Natural killer cell (primary cell): ENCODE measurements around the gene DHX16. TPM values are rescaled to one million over a fixed set of nuclear protein-coding genes. Genes with fewer than 3 reads are reported as not detected.

Experiments
- ATAC-seq, 3 donors: fragments of 150-1000 bp in 2 of 3; fragments of 200-7000 bp in 1 of 3; cut with Tn5 transposase; 1 replicate in 1 of 3; 2 replicates in 2 of 3; pipeline ENCODE4 v1.10.0; 2021; ENCODE audit warnings: mild to moderate bottlenecking in 2 of 3, moderate library complexity in 2 of 3
- DNase-seq, 2 donors: peaks; one replicate each; pipeline versions ENCODE4 v3.0.0 to v3.0.0-alpha.2; 2013 to 2021; ENCODE audit warnings: mixed read lengths in 1 of 2
- H3K27ac ChIP-seq: one replicate; pipeline ENCODE4 v1.5.1; 2013; ENCODE audit warnings: mild to moderate bottlenecking, low read length
- H3K27me3 ChIP-seq: one replicate; pipeline ENCODE4 v1.6.1; 2013; ENCODE audit warnings: low read length; ENCODE audit not compliant: control insufficient read depth, insufficient read depth
- H3K36me3 ChIP-seq: one replicate; pipeline ENCODE4 v1.6.1; 2013; ENCODE audit warnings: low read length; ENCODE audit not compliant: control insufficient read depth, insufficient read depth
- H3K4me1 ChIP-seq: one replicate; pipeline ENCODE4 v1.6.1; 2013; ENCODE audit warnings: low read length; ENCODE audit not compliant: control insufficient read depth, insufficient read depth
- H3K4me3 ChIP-seq: one replicate; pipeline ENCODE4 v1.5.1; 2013; ENCODE audit warnings: low read length
- H3K9me3 ChIP-seq: one replicate; pipeline ENCODE4 v1.6.1; 2013; ENCODE audit warnings: low read length; ENCODE audit not compliant: control insufficient read depth, insufficient read depth
- H3K27ac Mint-ChIP-seq, 2 donors: one replicate each; pipeline ENCODE4 v1.8.0; 2022; ENCODE audit warnings: mild to moderate bottlenecking in 2 of 2, mixed read lengths in 2 of 2, moderate library complexity in 1 of 2
- H3K27me3 Mint-ChIP-seq, 2 donors: one replicate each; pipeline ENCODE4 v1.8.0; 2022; ENCODE audit warnings: low read depth in 2 of 2, mixed read lengths in 2 of 2
- H3K36me3 Mint-ChIP-seq: one replicate; pipeline ENCODE4 v1.8.0; 2022; ENCODE audit warnings: mixed read lengths
- H3K4me1 Mint-ChIP-seq, 2 donors: one replicate each; pipeline ENCODE4 v1.8.0; 2022; ENCODE audit warnings: mixed read lengths in 2 of 2
- H3K4me3 Mint-ChIP-seq: one replicate; pipeline ENCODE4 v1.8.0; 2022; ENCODE audit warnings: mild to moderate bottlenecking, moderate library complexity, mixed read lengths
- H3K9me3 Mint-ChIP-seq, 2 donors: one replicate each; pipeline ENCODE4 v1.8.0; 2022; ENCODE audit warnings: mixed read lengths in 2 of 2
- CTCF ChIP-seq: fragments of 200-600 bp; IDR thresholded peaks from one replicate; pipeline ENCODE4 v1.8.0; 2022; ENCODE audit warnings: antibody characterized with exemption
- WGBS: methylation state at CpG from one replicate; pipeline ENCODE4 v1.1.7; 2013; ENCODE audit warnings: missing lambda C conversion rate; ENCODE audit not compliant: insufficient coverage; 5-methylcytosine and 5-hydroxymethylcytosine counted together
- intact Hi-C: fragments of 100-400 bp; cut with micrococcal nuclease; formaldehyde crosslinking; loops from one replicate; pipeline ENCODE4 v1.14.2; 2022
- total RNA-seq, 4 donors: library from RNA; stranded (reverse); fragments of 120-200 nt in 1 of 4; gene quantifications; one replicate each; pipeline versions ENCODE4 v1.2.3 to v1.2.4, GENCODE V29; 2013 to 2022

The DHX16 gene
- total RNA-seq, 3 donors from 2014 or later (not counting 1 experiment from before 2014, with no cell fraction given), result 27.3 to 35.7 (median 27.7) TPM

- DNase-seq (no peak), ATAC-seq (no peak)
- Histone ChIP-seq H3K4me3 (no peak overlapping the region), H3K9me3 (no peaks in the 10 kb centered on the region), H3K4me1 (peaks cover 34% of the 10 kb centered on the region), H3K36me3 (peaks cover 31% of the 10 kb centered on the region), H3K27ac (peak overlapping the region; percentile 62), H3K27me3 (no peaks in the 10 kb centered on the region)
- 72% methylated on average over 7 of the region's 7 CpGs for WGBS
- Mint-ChIP-seq H3K4me3 (peak overlapping the region; percentile 60), H3K36me3 (no peaks in the 10 kb centered on the region), H3K27me3 (no peaks in the 10 kb centered on the region), H3K27ac (peak overlapping the region; percentile 81 to 93), H3K4me1 (peaks cover 38 to 53% of the 10 kb centered on the region in 2 donors), H3K9me3 (no peaks in the 10 kb centered on the region)
- TF ChIP-seq CTCF, result no peak
- intact Hi-C loops, result no loop called here
These were observed 39.7 kb upstream of the DHX16 start for GRCh38 chr6:30712441-30712945.

- TF ChIP-seq CTCF, result no peak
- DNase-seq (no peak), ATAC-seq (peak; percentile 78 to 82 (median 81))
- intact Hi-C loops, result no loop called here
- Mint-ChIP-seq H3K27me3 (no peaks in the 10 kb centered on the region), H3K36me3 (no peaks in the 10 kb centered on the region), H3K27ac (peak overlapping the region; percentile 81 to 93), H3K9me3 (no peaks in the 10 kb centered on the region), H3K4me1 (peaks cover 32 to 47% of the 10 kb centered on the region in 2 donors), H3K4me3 (peak overlapping the region; percentile 60)
- H3K4me1 ChIP-seq, result peaks cover 33% of the 10 kb centered on the region
- H3K27me3 ChIP-seq, result no peaks in the 10 kb centered on the region
- no peak overlapping the region for H3K4me3 ChIP-seq
- peaks cover 35% of the 10 kb centered on the region for H3K36me3 ChIP-seq
- 17% methylated on average over 1 of the region's 1 CpG for WGBS
- peak overlapping the region; percentile 62 for H3K27ac ChIP-seq
- H3K9me3 ChIP-seq, result no peaks in the 10 kb centered on the region
These were observed 39.1 kb upstream of the DHX16 start for GRCh38 chr6:30711758-30712380.

GRCh38 chr6:30709101-30709868 lies 36.5 kb upstream of the DHX16 start:
- no CpG with 5 or more reads among the region's 2 CpGs for WGBS
- Mint-ChIP-seq H3K27me3 (no peaks in the 10 kb centered on the region), H3K27ac (no peak overlapping the region), H3K9me3 (no peaks in the 10 kb centered on the region), H3K4me3 (no peak overlapping the region), H3K36me3 (no peaks in the 10 kb centered on the region), H3K4me1 (peaks cover 18 to 37% of the 10 kb centered on the region in 2 donors)
- DNase-seq (no peak), ATAC-seq (no peak)
- TF ChIP-seq CTCF, result no peak
- H3K27ac ChIP-seq, result no peak overlapping the region
- H3K4me1 ChIP-seq, result peaks cover 26% of the 10 kb centered on the region
- peaks cover 39% of the 10 kb centered on the region for H3K36me3 ChIP-seq
- intact Hi-C loops, result no loop called here
- no peak overlapping the region for H3K4me3 ChIP-seq
- H3K27me3 ChIP-seq, result no peaks in the 10 kb centered on the region
- H3K9me3 ChIP-seq, result no peaks in the 10 kb centered on the region
